ENCODE results near the gene PGAP2. TPM values are rescaled to one million over a fixed set of nuclear protein-coding genes. Genes with fewer than 3 reads are reported as not detected.

Gene PGAP2
- total and polyA plus RNA-seq, 10 of the 15 experiments (the other 5 are each of a cell fraction or from before 2014, with no cell fraction given), result 12.3 to 37.4 (median 31.9) TPM

DNA sequence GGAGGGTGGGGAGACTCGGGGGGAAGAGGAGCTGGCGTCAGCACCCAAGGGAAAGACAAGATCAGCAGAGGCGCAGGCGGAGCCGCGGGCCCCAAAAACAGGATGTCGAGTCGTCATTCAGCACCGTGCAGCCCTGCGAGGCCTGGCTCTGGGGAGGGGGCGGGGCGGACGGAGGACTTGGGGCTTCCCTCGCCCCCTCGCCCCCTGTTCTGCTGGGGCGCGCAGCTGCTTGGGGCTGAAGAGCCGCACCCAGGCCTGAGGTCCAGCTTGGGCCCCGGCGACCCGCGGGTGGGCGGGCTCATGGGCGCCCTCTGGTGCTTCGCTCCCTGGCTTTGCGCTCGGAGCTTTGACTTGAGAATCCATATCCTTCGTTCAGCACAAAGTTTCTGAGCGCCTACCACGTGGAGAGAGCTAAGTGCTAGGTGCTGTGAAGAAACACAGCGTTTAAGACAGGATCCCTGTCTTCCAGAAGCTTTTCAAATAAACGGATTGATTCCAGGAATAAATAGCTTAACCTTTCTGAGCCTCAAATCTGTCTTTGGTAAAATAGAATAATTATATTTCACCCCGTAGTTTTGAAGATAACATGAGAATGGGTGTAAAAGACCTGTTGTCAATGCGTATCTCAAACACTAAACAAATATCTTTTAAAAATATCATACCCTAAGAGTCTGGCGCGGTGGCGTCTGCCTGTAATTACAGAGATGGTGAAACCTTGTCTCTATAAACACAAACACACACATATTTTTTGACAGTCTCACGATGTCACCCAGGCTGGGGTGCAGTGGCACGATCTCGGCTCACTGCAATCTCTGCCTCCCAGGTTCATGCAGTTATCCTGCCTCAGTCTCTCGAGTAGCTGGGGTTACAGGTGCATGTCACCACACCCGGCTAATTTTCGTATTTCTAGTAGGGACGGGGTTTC is 33.3 kb downstream of the PGAP2 start (continued):
- TF ChIP-seq, protein P1, sequence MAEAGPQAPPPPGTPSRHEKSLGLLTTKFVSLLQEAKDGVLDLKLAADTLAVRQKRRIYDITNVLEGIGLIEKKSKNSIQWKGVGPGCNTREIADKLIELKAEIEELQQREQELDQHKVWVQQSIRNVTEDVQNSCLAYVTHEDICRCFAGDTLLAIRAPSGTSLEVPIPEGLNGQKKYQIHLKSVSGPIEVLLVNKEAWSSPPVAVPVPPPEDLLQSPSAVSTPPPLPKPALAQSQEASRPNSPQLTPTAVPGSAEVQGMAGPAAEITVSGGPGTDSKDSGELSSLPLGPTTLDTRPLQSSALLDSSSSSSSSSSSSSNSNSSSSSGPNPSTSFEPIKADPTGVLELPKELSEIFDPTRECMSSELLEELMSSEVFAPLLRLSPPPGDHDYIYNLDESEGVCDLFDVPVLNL (IDR thresholded peaks at IDR 0.05; ENCODE audit: low read depth, low read length), result no peak
- TF ChIP-seq RUNX3 (IDR thresholded peaks at IDR 0.05; ENCODE audit: low read length), result no peak; the same call in 1 of the 2 replicates
- TF ChIP-seq, protein P2, sequence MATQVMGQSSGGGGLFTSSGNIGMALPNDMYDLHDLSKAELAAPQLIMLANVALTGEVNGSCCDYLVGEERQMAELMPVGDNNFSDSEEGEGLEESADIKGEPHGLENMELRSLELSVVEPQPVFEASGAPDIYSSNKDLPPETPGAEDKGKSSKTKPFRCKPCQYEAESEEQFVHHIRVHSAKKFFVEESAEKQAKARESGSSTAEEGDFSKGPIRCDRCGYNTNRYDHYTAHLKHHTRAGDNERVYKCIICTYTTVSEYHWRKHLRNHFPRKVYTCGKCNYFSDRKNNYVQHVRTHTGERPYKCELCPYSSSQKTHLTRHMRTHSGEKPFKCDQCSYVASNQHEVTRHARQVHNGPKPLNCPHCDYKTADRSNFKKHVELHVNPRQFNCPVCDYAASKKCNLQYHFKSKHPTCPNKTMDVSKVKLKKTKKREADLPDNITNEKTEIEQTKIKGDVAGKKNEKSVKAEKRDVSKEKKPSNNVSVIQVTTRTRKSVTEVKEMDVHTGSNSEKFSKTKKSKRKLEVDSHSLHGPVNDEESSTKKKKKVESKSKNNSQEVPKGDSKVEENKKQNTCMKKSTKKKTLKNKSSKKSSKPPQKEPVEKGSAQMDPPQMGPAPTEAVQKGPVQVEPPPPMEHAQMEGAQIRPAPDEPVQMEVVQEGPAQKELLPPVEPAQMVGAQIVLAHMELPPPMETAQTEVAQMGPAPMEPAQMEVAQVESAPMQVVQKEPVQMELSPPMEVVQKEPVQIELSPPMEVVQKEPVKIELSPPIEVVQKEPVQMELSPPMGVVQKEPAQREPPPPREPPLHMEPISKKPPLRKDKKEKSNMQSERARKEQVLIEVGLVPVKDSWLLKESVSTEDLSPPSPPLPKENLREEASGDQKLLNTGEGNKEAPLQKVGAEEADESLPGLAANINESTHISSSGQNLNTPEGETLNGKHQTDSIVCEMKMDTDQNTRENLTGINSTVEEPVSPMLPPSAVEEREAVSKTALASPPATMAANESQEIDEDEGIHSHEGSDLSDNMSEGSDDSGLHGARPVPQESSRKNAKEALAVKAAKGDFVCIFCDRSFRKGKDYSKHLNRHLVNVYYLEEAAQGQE (IDR thresholded peaks at IDR 0.05; ENCODE audit: low read depth, low read length), result no peak
- peak; percentile 47 for TF ChIP-seq MYC (IDR thresholded peaks at IDR 0.05; ENCODE audit: insufficient read depth, insufficient read length, insufficient replicate concordance, low read length, severe bottlenecking)
- TF ChIP-seq BHLHE40 (IDR thresholded peaks at IDR 0.05; ENCODE audit: borderline replicate concordance in 1 of 2, low read depth in 2 of 2, low read length in 1 of 2), result peak in 1 of 2 experiments; percentile 69; a peak in 1 of 4 replicates
- TF ChIP-seq, protein P3, sequence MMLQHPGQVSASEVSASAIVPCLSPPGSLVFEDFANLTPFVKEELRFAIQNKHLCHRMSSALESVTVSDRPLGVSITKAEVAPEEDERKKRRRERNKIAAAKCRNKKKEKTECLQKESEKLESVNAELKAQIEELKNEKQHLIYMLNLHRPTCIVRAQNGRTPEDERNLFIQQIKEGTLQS (IDR thresholded peaks at IDR 0.05; ENCODE audit: borderline replicate concordance, extremely low read depth, low read depth, low read length), result 0 out of 2 replicates have a peak, but pooled peaks have one; percentile 2
- TF ChIP-seq RAD21 (IDR thresholded peaks at IDR 0.05; ENCODE audit: insufficient read depth, low read depth, low read length), result peak; percentile 54
- TF ChIP-seq CBX3 (IDR thresholded peaks at IDR 0.05; ENCODE audit: borderline replicate concordance, low read depth), result no peak
- TF ChIP-seq, protein P4, sequence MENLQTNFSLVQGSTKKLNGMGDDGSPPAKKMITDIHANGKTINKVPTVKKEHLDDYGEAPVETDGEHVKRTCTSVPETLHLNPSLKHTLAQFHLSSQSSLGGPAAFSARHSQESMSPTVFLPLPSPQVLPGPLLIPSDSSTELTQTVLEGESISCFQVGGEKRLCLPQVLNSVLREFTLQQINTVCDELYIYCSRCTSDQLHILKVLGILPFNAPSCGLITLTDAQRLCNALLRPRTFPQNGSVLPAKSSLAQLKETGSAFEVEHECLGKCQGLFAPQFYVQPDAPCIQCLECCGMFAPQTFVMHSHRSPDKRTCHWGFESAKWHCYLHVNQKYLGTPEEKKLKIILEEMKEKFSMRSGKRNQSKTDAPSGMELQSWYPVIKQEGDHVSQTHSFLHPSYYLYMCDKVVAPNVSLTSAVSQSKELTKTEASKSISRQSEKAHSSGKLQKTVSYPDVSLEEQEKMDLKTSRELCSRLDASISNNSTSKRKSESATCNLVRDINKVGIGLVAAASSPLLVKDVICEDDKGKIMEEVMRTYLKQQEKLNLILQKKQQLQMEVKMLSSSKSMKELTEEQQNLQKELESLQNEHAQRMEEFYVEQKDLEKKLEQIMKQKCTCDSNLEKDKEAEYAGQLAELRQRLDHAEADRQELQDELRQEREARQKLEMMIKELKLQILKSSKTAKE (IDR thresholded peaks at IDR 0.05; ENCODE audit: low read depth, poor library complexity, severe bottlenecking), result no peak
- peak; percentile 71 for TF ChIP-seq POLR2A (IDR thresholded peaks at IDR 0.05; ENCODE audit: low read depth, low read length)
- peak; percentile 54; the same call in 1 of the 2 replicates for TF ChIP-seq SIN3A (IDR thresholded peaks at IDR 0.05; ENCODE audit: low read depth, low read length)
- TF ChIP-seq FOS (IDR thresholded peaks at IDR 0.05; ENCODE audit: borderline replicate concordance, extremely low read depth, insufficient read length), result no peak
- no peak for TF ChIP-seq ZNF274 (IDR thresholded peaks at IDR 0.05; ENCODE audit: insufficient read depth, insufficient read length)
- TF ChIP-seq ZNF24 (IDR thresholded peaks at IDR 0.05), result peak; percentile 91
- no peak for TF ChIP-seq ASH2L (IDR thresholded peaks at IDR 0.05; ENCODE audit: borderline replicate concordance, low read depth)
- no peak for TF ChIP-seq NR2C1 (IDR thresholded peaks at IDR 0.05)
- peak; percentile 68 for TF ChIP-seq RAD51 (IDR thresholded peaks at IDR 0.05)
- no peak for TF ChIP-seq RELA (IDR thresholded peaks at IDR 0.05; ENCODE audit: borderline replicate concordance, partially characterized antibody)
- TF ChIP-seq, protein P5, sequence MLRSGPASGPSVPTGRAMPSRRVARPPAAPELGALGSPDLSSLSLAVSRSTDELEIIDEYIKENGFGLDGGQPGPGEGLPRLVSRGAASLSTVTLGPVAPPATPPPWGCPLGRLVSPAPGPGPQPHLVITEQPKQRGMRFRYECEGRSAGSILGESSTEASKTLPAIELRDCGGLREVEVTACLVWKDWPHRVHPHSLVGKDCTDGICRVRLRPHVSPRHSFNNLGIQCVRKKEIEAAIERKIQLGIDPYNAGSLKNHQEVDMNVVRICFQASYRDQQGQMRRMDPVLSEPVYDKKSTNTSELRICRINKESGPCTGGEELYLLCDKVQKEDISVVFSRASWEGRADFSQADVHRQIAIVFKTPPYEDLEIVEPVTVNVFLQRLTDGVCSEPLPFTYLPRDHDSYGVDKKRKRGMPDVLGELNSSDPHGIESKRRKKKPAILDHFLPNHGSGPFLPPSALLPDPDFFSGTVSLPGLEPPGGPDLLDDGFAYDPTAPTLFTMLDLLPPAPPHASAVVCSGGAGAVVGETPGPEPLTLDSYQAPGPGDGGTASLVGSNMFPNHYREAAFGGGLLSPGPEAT (IDR thresholded peaks at IDR 0.05; ENCODE audit: low read depth), result 0 out of 2 replicates have a peak, but pooled peaks have one; percentile 29

All from GM12878 (cell line).